GM18858 (cell line): ENCODE results near the gene SGMS2.
A peak's percentile ranks its signal among the peaks of the same experiment; 100 is the strongest.

Source experiments
- ATAC-seq: cut with Tn5 transposase; IDR thresholded peaks from one replicate; pipeline ENCODE4 v1.9.1; 2021; ENCODE audit not compliant: unreplicated experiment

SGMS2 gene

DNA sequence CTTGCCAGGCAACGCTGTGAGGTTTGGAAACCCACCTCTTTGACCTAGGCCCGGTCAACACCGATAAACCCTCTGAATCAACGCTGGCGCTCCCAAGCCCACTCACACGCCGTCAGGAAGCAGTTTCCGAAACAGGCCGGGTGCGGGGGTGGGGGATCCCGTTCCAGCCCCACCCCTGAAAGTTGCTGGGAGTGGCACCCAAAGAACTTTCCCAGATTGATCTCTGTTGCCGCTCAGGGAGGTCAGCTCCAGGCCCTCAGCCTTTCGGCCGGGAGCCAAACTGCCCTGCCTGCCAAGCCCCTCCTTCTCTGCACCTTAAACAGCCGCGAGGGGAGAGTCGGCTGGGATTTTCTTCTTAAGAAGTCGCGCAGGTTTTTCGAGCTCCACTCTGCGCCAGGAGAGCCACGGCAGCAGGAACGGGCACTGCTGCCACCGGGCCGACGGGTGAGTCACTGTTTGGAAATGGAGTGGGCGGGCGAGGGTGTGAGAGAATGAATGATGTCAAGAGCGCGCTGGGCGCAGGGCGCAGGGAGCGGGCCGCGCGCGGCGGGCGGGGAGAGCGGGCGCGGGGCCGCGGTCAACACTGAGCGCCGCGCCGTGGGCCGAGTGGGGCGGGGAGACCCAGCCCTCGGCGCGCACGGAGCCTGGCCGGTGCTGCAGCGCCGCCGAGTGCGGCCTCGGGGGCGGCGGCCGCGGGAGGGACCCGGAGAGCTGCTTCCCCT, at the start of gene SGMS2:
SGMS2 (plus strand) TSS at position 583 of the 722 bp plus-strand sequence. CDS start 70,622 bp downstream, outside the sequence.
- peak; percentile 71 for ATAC-seq

GRCh38 chr4:107777890-107778289, 46.8 kb upstream of the SGMS2 start:
- ATAC-seq: no peak

DNA sequence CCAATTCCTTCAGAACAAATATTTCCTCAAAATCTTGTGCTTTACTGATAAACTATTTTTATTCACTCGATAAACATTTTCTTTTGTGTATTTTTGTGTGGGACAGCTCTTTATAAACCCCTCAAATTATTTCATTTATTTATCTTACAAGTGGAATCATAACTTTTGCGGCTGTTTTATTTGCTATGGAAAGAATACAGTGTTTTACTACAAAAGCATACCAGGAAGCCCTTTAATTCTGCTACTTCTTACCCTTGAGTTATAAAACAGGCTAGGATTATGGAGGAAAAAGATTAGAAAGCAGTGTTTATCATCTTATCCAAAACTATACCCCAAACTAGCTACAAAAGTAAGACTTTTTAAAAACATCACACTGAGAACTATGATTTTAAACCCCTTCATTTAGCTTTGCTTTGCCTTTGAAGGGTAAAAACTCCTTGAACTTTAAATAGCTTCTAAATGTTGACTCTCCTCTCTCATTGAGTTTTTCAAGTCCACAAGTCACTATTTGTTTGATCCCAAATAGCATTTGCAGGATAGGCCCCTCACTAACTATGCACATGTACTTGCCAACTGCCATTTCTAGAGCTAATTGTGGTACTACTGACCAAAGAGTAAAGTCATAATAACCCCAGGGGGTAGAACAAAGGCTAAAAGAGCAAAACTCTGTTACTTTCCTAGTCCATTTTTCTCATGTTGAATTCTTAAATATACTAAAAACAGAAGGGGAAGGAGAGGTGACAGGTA, 45.8 kb upstream of the SGMS2 start:
- no peak for ATAC-seq

DNA sequence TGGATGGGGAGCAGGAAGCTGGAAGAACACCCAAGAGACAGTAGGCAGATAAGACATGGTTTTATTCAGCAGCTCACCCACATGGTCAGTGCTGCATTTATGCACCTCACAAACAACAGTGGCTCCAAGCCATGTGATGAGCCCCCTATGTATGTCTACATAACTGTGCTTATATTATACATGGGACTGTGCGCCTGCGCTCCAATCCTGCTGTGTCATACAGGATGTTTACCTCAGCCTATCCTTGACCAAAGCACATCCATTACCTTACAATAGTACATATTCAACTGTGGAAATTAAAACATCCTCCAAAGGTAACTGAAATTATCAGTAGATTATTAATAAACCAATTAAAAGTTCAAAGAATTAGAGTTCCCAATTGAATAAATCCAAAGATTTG, 44.1 kb upstream of the SGMS2 start:
- no peak for ATAC-seq

- ATAC-seq: no peak
These were observed 32.8 kb upstream of the SGMS2 start for GRCh38 chr4:107791902-107792301.

DNA sequence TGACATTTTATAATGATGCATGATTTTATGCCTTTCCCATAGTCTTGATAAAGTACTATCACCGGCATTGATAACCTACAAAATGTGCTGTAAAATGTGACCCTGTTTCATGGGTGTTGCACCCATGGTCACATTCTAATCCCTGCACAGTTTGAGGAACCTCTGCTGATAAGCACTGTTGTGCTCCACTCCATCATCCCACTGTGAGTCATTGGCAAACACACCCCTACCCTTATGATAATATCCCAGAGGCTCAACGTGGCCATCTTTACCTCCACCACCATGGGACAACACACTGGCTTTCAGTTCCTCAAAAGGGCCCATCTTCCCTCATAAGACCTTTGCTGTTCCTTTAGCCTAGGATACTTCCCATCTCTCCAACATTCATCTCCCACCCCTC, 32.0 kb upstream of the SGMS2 start:
- ATAC-seq: no peak

GRCh38 chr4:107793996-107794395, 30.7 kb upstream of the SGMS2 start:
- no peak for ATAC-seq

GRCh38 chr4:107799669-107800450, 24.9 kb upstream of the SGMS2 start:
- ATAC-seq: no peak

DNA sequence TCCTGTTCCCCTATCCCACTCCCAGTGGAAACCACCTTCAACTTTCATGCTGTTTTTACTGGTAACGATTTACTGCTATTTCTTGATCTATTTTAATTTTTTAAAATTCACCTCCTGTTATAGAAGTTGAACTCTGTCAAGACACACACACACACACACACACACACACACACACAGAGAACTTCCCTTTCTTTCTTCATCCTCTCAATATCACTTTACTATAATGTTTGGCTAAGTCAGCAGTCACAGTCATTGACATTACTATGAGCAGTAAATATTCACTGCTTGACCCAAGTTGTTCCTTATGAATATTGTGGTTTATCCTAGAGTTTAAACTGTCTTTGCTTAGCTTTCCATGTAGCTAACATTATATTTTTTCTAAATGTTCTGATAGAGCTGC, 24.0 kb upstream of the SGMS2 start:
- ATAC-seq: no peak

DNA sequence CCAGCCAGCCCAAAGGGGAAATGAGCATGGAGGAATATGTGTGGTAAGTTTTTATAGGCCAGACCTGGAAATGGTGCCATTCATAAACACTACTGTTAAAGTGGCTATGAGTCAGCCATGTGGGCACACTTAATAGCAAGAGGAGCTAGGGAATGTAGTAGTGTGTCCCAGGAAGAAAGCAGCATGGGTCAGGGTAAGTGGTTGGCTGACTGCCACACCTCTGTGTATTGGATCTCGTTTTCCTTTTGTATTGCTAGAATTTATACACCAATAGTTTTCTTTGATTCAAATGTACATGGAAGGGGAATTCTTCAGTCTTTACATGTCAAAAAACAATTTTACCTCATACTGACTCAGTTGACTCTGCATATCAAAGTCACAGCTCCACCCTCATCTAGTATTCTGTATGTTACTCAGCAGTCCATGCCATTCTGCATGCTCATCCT, 22.9 kb upstream of the SGMS2 start:
- ATAC-seq: no peak

GRCh38 chr4:107804956-107805355, 19.8 kb upstream of the SGMS2 start:
- no peak for ATAC-seq

DNA sequence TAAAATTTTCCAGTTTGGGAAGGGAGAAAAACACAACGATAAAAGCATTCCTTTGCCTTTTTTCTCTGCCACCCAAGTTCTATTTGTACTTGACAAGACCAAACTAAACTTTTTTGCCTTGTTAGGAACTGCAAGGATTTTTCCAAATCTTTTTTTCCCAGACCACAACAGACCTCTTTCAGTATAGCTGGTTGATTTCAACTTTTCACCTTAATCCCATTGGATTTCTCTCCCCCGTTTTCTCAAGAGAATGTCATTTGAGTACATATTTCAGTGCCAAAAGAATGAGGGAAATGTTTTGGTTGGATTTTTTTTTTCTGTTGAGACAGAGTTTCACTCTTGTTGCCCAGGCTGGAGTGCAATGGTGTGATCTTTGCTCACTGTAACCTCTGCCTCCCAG, 18.5 kb upstream of the SGMS2 start:
- ATAC-seq: no peak

- ATAC-seq: no peak
These were observed 16.2 kb upstream of the SGMS2 start for GRCh38 chr4:107808572-107808971.

DNA sequence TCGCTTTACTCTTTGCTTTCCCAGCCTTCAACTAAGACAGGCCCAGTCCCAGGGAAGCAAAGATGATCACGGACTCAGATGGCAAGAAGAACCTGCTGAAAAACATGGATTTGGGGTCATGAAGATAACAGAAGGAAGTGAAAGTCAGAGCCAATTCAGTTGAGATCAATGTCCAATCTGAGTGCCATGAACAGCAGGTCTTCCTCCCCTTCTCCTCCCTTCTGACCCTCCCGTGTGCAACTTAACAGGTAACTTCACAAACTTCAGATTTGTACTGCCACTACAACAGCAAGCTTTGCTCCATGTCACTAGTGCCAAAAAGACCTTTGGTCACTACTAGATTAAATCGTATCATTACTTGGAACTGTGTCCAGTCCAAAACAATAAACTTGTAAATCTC, 15.5 kb upstream of the SGMS2 start:
- no peak for ATAC-seq

DNA sequence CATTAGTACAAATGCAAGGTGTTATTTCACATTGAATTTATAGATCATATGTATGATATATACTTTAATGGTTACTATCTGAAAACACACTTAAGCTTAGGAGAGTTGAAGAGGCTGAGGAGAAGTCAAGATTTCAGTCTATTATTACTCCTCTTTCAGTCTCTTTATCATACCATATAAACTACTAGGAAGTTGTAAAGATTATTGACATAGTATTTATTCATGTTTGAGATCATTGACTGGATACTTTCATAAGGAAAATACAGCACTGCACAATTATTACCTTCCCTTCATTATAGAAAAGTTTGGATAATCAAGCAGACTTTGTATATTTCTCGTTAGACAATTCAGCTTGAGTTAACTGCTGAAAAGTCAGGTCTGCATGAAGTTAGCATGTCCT, 10.0 kb upstream of the SGMS2 start:
- no peak for ATAC-seq

GRCh38 chr4:107815158-107815557, 9.6 kb upstream of the SGMS2 start:
- ATAC-seq: no peak

GRCh38 chr4:107818301-107818910, 6.3 kb upstream of the SGMS2 start:
- ATAC-seq: peak; percentile 71

- ATAC-seq: no peak
These were observed 822 bp upstream of the SGMS2 start for GRCh38 chr4:107823870-107824349.

GRCh38 chr4:107825072-107825824, 516 bp downstream of the SGMS2 start:
- ATAC-seq: peak; percentile 18

DNA sequence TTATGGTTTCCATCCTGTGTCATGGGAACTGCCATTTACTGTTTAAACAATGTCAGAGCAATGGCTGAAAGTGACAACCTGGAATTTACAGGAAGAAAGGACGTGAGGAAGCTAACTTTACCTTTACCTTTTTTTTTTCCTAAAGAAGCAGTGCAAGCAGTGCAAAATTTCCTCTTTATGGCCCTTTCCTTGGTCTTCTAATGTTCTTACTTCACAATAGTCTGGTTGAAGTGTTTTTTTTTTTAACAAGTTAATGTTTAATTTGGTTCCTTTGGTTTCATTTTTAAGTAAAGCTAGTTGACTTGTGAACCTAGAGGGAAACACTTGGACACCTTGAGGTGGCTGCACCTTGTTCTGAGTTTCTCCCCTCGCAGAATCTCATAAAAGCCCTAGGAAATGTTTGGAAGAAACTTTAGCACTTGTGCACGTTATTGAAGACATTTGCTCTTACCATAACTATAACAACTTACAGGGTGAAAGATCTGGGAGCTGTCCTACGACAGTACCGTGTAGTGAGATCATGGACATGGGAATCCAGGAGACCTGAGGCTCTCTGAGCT, 1.8 kb downstream of the SGMS2 start:
- no peak for ATAC-seq
